ENCODE results near the gene ZIC2.
"Not testable (repeated sequence)": the region's sequence is repeated elsewhere in the genome, so short reads cannot be mapped to it uniquely, and the experiment has no call there.

The ZIC2 gene

GRCh38 chr13:99981735-99982035 lies at the start of gene ZIC2:
Gene ZIC2 (plus strand): TSS chr13:99981784. CDS start chr13:99982065, 281 bp downstream.
- DNase-seq: no peak

GRCh38 chr13:99932912-99933311 lies 48.7 kb upstream of the ZIC2 start:
- DNase-seq: no peak

- no peak for DNase-seq
These were observed 45.8 kb upstream of the ZIC2 start for GRCh38 chr13:99935772-99936171.

GRCh38 chr13:99938635-99939034 lies 42.9 kb upstream of the ZIC2 start:
- no peak for DNase-seq

DNA sequence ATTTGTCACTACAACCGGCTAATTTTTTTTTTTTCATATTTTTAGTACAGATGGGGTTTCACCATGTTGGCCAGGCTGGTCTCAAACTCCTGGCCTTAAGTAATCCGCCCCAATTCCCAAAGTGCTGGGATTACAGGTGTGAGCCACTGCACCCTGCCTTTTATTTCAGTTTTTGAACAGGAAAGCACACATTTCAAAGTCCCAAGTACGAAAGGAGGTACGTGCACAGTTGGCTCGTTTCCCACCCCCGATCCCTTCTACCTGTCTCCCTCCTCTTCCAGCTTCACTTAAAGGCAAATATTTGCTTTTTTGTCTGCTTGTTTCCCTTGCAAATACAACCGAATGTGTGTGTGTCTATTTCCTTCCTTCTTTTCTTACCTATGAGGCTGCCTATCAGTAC lies 40.5 kb upstream of the ZIC2 start:
- DNase-seq: no peak

- DNase-seq: no peak
These were observed 39.7 kb upstream of the ZIC2 start for GRCh38 chr13:99941911-99942310.

GRCh38 chr13:99944102-99944501 lies 37.5 kb upstream of the ZIC2 start:
- no peak for DNase-seq

GRCh38 chr13:99944606-99945005 lies 37.0 kb upstream of the ZIC2 start:
- DNase-seq: no peak

- DNase-seq: not testable (repeated sequence)
These were observed 36.1 kb upstream of the ZIC2 start for GRCh38 chr13:99945515-99945914.

DNA sequence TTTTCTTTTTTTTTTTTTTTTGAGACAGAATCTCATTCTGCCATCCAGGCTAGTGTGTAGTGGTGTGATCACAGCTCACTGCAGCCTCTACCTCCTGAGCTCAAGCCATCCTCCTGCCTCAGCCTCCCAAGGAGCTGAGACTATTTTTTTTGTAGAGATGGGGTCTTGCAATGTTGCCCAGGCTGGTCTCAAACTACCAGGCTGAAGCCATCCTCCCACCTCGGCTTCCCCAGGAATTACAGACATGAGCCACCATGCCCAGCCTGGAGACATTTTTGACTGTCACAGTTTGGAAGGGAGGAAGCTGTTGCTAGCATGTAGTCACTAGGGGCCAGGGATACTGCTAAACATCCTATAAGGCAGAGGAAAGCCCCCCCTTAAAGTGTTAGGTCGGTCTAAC lies 33.9 kb upstream of the ZIC2 start:
- DNase-seq: no peak

DNA sequence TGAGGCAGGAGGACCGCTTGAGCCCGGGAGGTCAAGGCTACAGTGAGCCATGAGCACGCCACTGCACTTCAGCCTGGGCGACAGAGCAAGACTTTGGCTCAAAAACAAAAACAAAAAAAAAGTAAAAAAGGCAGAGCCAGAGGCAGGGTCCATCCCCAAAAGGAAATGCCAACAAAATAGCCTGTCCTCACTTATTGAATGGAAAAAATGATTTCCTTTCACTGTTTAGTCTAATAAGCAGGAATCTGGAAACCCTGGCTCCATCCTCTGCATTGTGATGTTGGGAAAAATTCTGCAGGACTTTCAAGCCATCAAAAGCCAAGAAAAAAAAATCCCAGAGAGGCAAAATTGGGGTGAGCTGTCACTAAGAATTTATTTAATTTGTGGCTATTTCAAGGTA lies 33.2 kb upstream of the ZIC2 start:
- DNase-seq: no peak

GRCh38 chr13:99948907-99949678 lies 32.5 kb upstream of the ZIC2 start:
- DNase-seq: no peak

DNA sequence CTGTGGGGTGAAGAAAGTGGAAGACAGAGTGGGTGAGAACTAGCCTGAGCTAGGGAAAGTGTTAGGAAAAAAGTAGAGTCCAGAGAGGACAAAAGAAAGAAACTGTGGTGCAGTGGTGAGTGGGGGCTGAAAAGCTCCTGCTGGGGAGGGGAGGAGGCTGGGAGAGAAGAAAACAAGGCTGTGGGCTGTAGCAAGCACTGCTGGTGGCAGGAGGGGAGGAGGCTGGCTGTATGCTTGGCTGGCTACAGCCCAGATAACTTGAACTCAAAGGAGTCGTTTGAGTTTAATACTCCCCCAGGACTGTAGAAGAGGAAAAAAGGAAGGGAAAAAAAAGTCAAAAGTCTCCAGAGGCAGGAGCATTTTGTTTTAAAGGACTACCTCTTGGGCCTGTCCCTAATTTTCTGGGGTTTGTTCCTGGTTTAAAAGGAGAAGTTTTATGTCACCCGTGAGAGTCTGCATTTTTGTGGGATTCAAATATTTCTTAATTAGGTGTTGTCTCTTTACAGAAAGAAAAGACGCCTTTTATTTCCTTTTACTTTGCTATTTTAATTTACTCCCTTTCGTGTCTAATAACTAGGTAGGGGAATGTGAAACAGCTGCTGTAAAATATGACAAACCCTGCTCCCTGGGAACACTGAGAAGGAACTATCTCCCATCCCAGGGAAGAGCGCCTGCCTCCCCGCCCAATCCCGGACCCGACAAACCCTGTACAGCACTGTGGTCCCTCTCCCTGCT lies 31.7 kb upstream of the ZIC2 start:
- no peak for DNase-seq

- DNase-seq: not testable (repeated sequence)
These were observed 29.9 kb upstream of the ZIC2 start for GRCh38 chr13:99951666-99952065.

DNA sequence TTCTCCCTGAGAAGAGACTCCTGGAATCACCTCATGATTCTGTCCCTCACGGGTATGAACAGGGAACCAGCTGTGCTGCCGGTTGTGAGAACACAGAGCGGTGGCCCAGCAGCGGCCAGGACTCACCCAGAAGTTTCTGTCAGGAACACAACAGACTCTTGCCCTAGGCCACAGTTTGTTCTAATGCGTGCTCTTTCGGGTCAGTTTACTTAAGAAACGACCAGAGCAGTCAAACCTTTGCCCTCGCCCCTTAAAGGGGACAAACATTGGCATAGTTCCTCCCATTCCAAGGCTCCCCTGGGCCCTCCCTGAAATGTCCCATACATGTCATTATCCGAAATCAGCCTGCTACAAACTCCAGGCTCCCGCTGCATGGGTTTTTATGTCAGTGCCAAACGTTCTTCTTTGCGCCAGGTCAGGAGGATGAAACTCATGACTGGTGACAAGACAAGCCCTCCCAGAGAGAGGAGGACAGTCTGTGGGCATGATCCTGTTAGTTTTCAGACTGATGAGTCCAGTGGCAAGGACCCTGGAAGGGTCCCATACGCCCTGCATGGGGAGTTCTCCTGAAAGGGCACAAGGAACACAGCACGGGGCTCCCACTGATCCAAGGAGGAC lies 28.3 kb upstream of the ZIC2 start:
- DNase-seq: no peak

DNA sequence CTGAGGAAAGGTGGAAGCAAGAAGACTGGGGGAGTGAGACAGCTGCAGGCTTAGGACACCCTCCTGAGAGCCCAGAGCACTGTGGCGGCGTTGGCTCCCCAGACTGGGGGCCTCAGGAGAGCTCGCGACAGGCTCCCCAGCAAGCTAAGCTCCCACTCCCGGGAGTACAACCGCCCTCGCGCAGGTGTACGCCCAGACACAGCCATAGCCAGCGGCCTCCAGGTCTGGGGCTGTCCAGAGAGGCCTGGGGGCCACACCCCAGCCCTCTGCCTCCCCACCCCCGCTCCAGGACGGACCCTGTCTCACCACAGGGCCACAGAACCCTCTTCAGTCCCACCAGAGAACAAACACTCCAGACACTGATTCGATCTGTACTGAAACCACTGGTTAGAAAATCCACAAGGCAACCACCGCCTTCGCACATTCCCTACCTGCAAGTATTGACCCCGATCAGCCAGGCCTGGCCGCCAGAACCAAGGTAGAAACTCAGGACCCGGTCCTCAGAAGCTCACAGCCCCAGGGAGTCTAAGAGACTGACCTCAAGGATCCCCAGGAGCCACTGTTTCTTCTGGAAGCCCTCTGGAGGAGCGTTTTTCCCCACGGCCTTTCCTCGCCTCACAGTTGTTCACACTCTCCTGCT lies 26.4 kb upstream of the ZIC2 start:
- no peak for DNase-seq

- DNase-seq: no peak
These were observed 25.7 kb upstream of the ZIC2 start for GRCh38 chr13:99955747-99956472.

GRCh38 chr13:99956473-99957349 lies 24.9 kb upstream of the ZIC2 start:
- no peak for DNase-seq

DNA sequence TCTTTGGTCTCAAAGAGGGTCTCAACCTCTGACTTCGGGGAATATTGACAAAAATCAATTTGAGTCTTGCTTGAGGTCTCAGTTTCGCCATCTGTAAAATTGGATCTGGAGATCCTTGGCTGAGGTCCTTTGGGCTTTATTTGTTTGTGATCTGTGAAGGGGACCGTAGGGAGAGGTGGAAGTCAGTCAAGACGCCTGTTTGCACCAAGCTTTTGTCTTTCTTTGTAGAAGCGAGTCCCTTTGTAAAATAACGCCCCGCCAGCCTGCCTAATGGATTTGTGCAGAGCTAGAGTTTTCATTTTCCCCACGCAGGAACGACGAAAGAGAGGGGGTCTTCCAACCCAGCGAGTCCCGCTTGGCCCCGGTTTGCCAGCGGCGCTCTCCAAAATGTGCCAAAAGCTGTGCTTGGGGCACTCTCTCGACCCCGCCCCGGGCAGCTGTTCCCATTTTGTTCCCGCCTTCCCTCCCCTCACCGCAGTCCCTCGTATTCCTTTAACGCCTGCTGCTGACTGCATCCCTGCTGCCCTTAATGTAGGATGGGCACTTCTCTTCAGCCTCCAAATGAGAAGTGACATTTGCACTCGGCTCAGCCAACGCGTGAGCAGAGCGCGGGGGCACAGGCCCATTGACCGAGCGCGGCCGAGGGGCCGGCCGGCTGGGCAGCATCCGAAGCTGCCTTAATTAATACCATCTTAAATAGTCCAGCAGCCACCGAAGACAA lies 23.0 kb upstream of the ZIC2 start:
- DNase-seq: no peak

DNA sequence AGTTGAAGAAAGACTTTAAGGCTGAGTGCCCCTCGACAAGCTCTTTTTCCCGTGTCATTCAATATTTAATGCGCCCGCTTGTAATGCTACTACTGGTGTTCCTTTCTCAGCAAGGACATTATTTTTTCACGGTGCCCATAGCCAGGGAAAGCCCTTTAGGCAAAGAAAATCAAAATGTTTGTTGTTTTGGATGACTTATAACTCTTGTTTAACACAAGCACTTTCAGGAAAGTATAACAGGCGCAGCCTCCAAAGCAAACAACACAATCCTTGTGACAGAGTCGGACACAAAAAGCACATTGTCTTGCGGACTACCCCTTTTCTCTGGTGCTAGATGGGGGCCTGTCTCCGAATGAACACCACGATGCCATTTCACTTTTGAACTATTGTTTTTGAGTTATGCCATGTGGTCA lies 22.5 kb upstream of the ZIC2 start:
- no peak for DNase-seq

GRCh38 chr13:99959540-99960230 lies 21.9 kb upstream of the ZIC2 start:
- DNase-seq: no peak

Measured in CD4-positive, alpha-beta T cell treated with Interleukin-1 beta for 1 hour (primary cell).